Head of caudate nucleus (tissue), 42 donors: ENCODE data around the gene SLC39A2.

Experiments
- DNase-seq, 42 donors: peaks; one replicate each; pipeline versions ENCODE4 v3.0.0 to v3.0.0-alpha.2; 2020 to 2021; ENCODE audit warnings: mixed read lengths in 7 of 42
- intact Hi-C: fragments of 100-400 bp; cut with DNase I; formaldehyde crosslinking; loops from one replicate; pipeline ENCODE4 v1.15.0; 2022

The SLC39A2 gene

GRCh38 chr14:21023174-21023573 is 24.1 kb downstream of the SLC39A2 start:
- peak in 18 of 42 donors; percentile 28 to 69 (median 44) for DNase-seq
- intact Hi-C loops, result no loop called here

- peak in 1 of 42 donors; percentile 47 for DNase-seq
- intact Hi-C loops, result no loop called here
Observed at GRCh38 chr14:21023817-21024584, 24.9 kb downstream of the SLC39A2 start.

GRCh38 chr14:21024585-21025370 is 25.7 kb downstream of the SLC39A2 start, which contains the start of gene NDRG2:
Gene NDRG2 (minus strand): TSS chr14:21025061. CDS start chr14:21023315, 1,746 bp downstream.
- DNase-seq, result peak; percentile 46 to 93 (median 81)
- intact Hi-C loops, result loop anchor here (5.0 kb wide), 1 partner anchor 222 kb away; the partner anchor contains the start of gene RNASE1

- intact Hi-C loops, result loop anchor here (5.0 kb wide), 1 partner anchor 223 kb away; the partner anchor contains the start of gene RNASE1
- peak; percentile 75 to 96 (median 89) for DNase-seq
Observed at GRCh38 chr14:21025371-21026273, 26.5 kb downstream of the SLC39A2 start.

- peak; percentile 72 to 95 (median 87) for DNase-seq
- intact Hi-C loops, result loop anchor here (5.0 kb wide), 1 partner anchor 224 kb away; the partner anchor contains the start of gene RNASE1
Observed at GRCh38 chr14:21026274-21026987, 27.3 kb downstream of the SLC39A2 start.

GRCh38 chr14:21026988-21027315 is 27.9 kb downstream of the SLC39A2 start:
- DNase-seq, result no peak
- intact Hi-C loops, result loop anchor here (5.0 kb wide), 1 partner anchor 225 kb away; the partner anchor contains the start of gene RNASE1

GRCh38 chr14:21029917-21030316 is 30.8 kb downstream of the SLC39A2 start, which contains the start of gene TPPP2:
Gene TPPP2 (plus strand): TSS chr14:21030217. CDS start chr14:21030582, 365 bp downstream.
- intact Hi-C loops, result loop anchor here (5.0 kb wide), 1 partner anchor 228 kb away; the partner anchor contains the start of gene RNASE1

GRCh38 chr14:21030531-21030930 is 31.4 kb downstream of the SLC39A2 start:
- DNase-seq, result no peak
- intact Hi-C loops, result no loop called here

More at GRCh38 chr14:21029917-21030316, 30.8 kb downstream of the SLC39A2 start, which contains the start of gene TPPP2:
- DNase-seq, result no peak

- intact Hi-C loops, result no loop called here
- no peak for DNase-seq
Observed at GRCh38 chr14:21032326-21033132, 33.4 kb downstream of the SLC39A2 start.

- DNase-seq, result peak in 1 of 42 donors; percentile 57
- intact Hi-C loops, result no loop called here
Observed at GRCh38 chr14:21033133-21033698, 34.1 kb downstream of the SLC39A2 start.

- intact Hi-C loops, result no loop called here
- no peak for DNase-seq
Observed at GRCh38 chr14:21034707-21035106, 35.6 kb downstream of the SLC39A2 start, which contains the start of gene RNASE13. Gene RNASE13 (minus strand): TSS chr14:21034807. CDS start chr14:21034288, 519 bp downstream.

GRCh38 chr14:21036751-21037150 is 37.7 kb downstream of the SLC39A2 start:
- intact Hi-C loops, result no loop called here
- DNase-seq, result peak in 6 of 42 donors; percentile 33 to 64 (median 46)

- intact Hi-C loops, result no loop called here
- no peak for DNase-seq
Observed at GRCh38 chr14:21037156-21037555, 38.1 kb downstream of the SLC39A2 start.

GRCh38 chr14:21038441-21039422 is 39.6 kb downstream of the SLC39A2 start:
- DNase-seq, result peak; percentile 71 to 95 (median 87)
- intact Hi-C loops, result no loop called here
